Epithelial cell of proximal tubule (primary cell): ENCODE data around the gene ADAM15. TPM values are rescaled to one million over a fixed set of nuclear protein-coding genes. Genes with fewer than 3 reads are reported as not detected.
A peak's percentile ranks its signal among the peaks of the same experiment; 100 is the strongest.

Source experiments
- DNase-seq: peaks from one replicate; pipeline ENCODE4 v3.0.0-alpha.2; 2011; ENCODE audit warnings: low read depth
- H3K4me3 ChIP-seq: 2 replicates; pipeline ENCODE4 v1.5.1; 2011; ENCODE audit warnings: low read depth, mild to moderate bottlenecking, low read length
- total RNA-seq: library from RNA; depleted of rRNA; stranded (reverse); fragments of >200 nt; gene quantifications from 2 replicates; pipeline ENCODE4 v1.2.3, GENCODE V29; 2015
- TF ChIP-seq, protein P1 (sequence below): conservative IDR thresholded peaks from 2 replicates; pipeline ENCODE4 v1.5.1; 2012; ENCODE audit warnings: low read depth, mild to moderate bottlenecking, low read length

Gene ADAM15
- total RNA-seq, 1 donor from 2014 or later = 164 TPM

DNA sequence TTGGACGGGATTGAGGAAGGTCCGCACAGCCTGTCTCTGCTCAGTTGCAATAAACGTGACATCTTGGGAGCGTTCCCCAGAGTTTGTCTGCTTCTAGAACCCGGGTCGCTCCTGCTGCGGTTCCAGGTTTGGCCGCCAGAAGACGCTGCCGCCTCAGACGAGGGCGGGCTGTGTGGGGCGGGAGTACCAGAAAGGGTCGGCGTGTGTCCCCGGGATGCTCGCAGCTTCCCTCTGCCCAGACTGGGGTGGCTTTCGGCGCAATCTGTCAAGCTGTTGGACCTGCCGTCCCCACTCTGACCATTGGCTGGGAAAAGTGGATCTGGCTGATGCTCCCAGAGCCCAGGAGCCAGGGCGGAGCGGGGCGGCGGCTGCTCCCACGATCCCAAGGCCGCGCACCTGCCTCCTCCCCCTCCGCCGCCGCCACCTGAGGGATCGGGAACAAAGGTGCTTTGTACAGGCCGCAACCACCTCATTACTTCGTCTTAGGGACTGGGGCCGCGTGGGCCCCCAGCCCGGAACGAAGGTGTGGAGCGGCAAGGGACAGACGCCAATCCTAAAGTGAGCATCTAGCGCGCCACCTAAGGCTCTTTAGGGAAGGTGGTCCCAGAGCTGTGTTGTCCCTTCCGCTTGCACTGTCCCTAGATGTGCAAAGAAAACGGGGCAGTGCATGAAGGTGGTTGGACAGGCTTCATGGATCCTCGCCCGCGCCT is 11.7 kb downstream of the ADAM15 start:
- DNase-seq = no peak
- TF ChIP-seq, protein P1, sequence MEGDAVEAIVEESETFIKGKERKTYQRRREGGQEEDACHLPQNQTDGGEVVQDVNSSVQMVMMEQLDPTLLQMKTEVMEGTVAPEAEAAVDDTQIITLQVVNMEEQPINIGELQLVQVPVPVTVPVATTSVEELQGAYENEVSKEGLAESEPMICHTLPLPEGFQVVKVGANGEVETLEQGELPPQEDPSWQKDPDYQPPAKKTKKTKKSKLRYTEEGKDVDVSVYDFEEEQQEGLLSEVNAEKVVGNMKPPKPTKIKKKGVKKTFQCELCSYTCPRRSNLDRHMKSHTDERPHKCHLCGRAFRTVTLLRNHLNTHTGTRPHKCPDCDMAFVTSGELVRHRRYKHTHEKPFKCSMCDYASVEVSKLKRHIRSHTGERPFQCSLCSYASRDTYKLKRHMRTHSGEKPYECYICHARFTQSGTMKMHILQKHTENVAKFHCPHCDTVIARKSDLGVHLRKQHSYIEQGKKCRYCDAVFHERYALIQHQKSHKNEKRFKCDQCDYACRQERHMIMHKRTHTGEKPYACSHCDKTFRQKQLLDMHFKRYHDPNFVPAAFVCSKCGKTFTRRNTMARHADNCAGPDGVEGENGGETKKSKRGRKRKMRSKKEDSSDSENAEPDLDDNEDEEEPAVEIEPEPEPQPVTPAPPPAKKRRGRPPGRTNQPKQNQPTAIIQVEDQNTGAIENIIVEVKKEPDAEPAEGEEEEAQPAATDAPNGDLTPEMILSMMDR = peak; percentile 65
- H3K4me3 ChIP-seq = peak overlapping the region; percentile 93

DNA sequence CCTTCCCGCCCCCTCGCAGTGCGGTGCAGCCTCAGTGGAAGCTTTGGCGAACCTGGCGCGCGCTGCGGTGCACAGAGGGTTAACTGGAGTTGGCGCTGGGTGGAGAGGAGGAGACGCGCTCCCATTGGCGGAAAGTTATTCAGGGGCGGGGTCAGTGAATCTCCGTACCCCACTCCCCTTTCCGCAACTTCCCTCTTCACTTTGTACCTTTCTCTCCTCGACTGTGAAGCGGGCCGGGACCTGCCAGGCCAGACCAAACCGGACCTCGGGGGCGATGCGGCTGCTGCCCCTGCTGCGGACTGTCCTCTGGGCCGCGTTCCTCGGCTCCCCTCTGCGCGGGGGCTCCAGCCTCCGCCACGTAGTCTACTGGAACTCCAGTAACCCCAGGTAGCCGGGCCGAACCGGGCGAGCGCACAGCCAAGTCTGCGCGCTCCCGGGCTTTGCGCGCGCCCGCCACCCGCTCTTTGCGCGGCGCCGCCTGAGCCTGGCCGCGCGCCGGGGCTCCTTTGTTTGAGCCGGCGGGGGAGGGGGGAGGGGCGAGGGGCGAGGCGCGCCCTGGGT is 12.5 kb downstream of the ADAM15 start, which contains the start of gene EFNA4:
EFNA4 (plus strand) TSS at position 191 of the 561 bp plus-strand sequence; CDS start at position 275, 84 bp downstream.
- peak within 1 kb of the TSS; percentile 93 for H3K4me3 ChIP-seq
- peak; percentile 27 for DNase-seq
- TF ChIP-seq, protein P1 = no peak

DNA sequence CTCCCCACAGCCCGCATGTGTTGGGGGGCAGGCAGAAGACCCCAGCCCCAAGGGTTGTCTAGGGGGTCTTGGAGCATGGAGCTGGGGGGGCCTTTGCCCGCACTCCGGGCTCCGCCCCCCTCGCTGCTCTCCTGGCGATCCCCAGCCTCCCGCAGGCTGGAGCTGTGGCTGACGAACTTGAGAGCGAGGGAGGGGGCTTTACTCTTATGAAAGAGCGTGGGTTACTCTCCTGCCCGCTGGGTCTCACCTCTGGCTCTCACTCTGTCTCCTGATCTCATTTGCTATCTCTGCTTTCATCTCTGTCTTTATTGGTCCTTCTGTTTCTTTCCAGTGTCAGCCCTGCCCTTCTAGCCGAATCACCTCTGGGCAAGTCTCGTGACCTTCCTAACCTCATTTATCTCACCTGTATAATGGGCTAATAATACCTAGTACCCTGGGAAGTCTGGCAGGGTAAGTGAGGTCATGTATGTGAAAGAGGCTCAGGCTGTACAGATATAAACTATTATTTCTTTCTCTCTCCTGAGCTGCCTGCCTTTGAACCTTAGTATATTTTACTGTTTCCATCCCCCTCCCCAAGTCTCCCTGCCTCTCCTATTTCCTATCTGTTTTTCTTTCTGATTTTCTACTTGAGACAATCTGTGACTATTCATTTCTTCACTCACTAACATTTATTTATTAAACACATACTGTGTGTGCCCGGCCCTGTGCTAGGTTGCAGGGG is 13.2 kb downstream of the ADAM15 start:
- TF ChIP-seq, protein P1 = no peak
- peak overlapping the region; percentile 93 for H3K4me3 ChIP-seq
- DNase-seq = no peak

DNA sequence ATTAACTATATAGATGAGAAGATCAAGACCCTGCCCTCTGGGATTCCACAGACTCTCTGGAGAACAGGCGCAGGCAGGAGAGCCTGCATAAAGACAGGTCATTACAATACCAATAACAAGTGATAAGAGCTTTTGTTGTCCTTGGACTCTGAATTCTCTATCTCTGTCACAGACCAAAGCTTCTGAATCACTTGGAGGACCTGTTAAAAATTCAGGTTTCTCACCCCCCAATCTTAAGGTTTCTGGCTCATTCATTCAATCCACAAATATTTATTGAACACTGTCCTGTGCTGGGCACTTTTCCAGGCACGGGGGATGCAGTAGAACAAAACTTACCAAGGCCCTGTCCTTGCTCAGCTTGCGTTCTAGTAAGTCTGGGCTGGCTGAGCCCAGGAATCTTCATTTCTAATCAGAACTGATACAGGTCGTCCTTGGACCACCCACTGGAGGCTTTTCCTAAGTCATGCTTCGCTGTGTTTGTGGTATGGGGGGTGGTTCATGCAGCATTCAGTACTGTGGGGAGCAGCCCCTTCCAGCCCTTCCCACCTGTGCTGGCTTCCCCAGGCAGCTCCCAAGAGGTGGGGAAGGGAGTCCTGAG is 13.8 kb downstream of the ADAM15 start:
- H3K4me3 ChIP-seq = no peak overlapping the region
- TF ChIP-seq, protein P1 = no peak
- DNase-seq = no peak

DNA sequence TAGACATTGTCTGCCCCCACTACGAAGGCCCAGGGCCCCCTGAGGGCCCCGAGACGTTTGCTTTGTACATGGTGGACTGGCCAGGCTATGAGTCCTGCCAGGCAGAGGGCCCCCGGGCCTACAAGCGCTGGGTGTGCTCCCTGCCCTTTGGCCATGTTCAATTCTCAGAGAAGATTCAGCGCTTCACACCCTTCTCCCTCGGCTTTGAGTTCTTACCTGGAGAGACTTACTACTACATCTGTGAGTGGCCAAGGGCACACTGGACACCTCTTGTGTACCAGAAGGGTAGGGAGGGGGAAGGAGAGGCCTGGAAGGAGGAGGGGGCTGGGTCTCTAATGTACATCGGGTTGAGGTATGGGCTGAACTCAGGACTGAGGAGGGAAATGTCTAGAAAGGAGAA is 15.7 kb downstream of the ADAM15 start:
- no peak for DNase-seq
- H3K4me3 ChIP-seq = no peak overlapping the region
- TF ChIP-seq, protein P1 = no peak

DNA sequence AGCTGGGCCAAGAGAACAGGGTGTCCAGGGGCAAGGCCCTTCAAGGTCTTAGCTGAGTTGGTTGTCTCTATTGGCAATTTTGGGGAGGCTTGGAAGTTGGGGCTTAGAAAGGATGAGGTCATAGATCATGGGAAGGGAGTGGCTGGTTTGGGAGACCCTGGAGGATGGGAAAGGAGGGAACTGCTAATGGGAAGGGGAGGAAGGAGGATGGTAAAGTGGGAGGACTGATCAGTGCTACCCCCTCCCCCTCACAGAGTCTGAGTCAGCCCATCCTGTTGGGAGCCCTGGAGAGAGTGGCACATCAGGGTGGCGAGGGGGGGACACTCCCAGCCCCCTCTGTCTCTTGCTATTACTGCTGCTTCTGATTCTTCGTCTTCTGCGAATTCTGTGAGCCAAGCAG is 17.5 kb downstream of the ADAM15 start:
- H3K4me3 ChIP-seq = no peak overlapping the region
- TF ChIP-seq, protein P1 = no peak
- no peak for DNase-seq
